Measurements from ENCODE around the gene CSTPP1.
"Not testable (repeated sequence)": the region's sequence is repeated elsewhere in the genome, so short reads cannot be mapped to it uniquely, and the experiment has no call there.

CSTPP1 gene

DNA sequence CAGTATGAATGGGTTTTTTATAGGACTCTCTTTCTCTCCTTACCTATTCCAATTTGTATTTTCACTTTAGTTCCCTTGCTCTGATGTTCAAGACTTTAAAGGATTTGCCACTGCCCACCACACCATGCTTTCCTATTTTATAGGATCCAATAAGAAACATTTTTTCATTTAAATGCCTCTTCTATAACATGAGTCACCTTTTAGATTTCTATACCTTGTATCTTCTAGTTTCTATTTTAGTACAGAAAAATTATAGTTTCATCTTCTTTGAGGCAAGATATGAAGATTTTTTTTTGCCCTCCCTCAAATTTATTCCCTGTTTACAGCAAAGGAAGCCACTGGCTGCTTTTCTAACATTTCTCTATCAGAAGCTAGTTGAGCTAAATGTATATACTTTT, 163.4 kb downstream of the CSTPP1 start:
- no peak for DNase-seq (ENCODE audit: low read depth)

GRCh38 chr11:47101406-47101805, 164.8 kb downstream of the CSTPP1 start:
- no peak for DNase-seq (ENCODE audit: low read depth)

GRCh38 chr11:47104261-47104950, 167.8 kb downstream of the CSTPP1 start:
- DNase-seq (ENCODE audit: low read depth): peak; percentile 81

DNA sequence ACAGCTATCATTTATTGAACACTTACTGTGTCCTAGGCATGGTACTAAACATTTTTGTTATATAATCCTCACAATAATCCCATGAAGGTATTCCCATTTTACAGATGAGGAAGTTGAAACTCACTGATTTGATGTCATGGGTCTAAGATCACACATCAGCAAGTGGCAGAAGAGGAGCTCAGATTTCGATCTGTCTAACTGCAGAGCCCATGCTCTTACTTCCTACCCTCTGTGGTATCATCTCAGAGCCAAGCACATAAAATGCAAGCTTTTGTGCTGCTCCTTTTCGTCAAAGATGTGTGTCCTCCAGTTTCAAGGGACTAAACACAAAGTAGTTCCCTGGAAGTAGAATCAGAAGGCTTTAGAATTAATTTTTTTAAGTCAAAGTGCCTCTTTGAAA, 169.0 kb downstream of the CSTPP1 start:
- DNase-seq (ENCODE audit: low read depth): no peak

DNA sequence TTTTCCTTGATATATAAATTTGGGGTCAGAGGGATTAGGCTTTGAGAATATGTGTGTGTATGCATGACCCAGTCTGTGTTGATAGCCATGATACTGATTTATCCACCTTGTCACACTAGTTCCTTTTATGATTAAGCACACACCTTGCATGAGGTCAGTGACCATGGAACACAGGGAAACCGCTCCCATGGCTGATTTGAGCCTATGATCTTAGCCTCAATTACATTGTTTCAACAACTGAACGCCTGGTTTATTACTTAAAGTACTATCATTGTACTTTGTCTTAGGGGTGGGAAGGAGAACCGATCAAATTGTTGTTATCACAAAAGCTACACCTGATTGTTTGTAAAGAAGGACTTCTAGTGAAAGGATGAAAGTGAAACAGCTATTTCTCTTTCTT, 169.4 kb downstream of the CSTPP1 start:
- DNase-seq (ENCODE audit: low read depth): no peak

DNA sequence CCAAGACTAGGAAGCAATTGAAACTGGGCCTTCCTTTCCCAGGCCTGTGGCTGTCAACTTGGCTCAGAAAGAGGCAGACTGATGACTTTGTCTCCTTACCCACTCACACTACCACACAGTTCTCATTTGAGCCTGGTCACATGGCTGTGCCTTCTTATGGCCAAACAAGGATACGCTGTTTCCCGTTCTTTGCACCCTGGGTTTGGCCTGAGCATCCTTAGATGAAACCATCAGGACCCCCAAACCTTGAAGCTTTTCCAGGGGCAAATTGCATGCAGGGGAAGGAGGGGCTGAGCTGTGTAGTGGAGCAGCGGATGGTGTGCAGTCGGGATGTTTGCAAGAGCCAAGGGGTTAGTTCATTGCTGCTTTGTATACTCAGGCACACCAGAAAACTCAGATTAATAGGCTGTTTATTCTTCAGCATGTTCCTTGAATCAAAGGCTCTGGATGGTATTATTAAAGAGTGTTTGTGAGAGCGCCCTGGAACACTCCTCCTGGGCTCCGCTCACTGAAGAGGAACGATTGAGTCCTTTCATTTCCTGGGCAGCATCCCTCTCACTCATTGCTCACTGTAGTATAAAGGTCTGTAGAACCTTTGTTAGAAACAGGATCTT, 170.3 kb downstream of the CSTPP1 start:
- no peak for DNase-seq (ENCODE audit: low read depth)

DNA sequence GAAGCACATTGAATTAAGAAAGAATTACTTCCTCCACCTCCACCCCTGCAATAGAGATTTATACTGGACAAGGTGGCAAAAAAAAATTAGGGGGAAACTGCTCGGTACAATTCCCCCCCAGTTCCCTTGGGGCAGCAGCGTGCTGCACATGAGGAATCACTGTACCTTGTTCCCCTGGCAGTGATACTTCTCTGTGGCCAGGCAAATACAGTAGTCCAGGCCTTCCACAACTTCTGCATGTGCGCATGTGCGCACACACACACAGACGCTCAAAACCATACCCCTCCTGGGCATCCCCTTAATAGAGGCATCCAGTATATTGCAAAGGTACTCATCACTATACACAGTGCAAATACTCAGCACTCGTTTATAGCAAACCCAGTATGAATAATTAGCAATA, 171.2 kb downstream of the CSTPP1 start:
- no peak for DNase-seq (ENCODE audit: low read depth)

GRCh38 chr11:47108214-47108613, 171.7 kb downstream of the CSTPP1 start:
- DNase-seq (ENCODE audit: low read depth): no peak

- peak; percentile 8 for DNase-seq (ENCODE audit: low read depth)
These were observed 172.6 kb downstream of the CSTPP1 start for GRCh38 chr11:47109051-47109726.

DNA sequence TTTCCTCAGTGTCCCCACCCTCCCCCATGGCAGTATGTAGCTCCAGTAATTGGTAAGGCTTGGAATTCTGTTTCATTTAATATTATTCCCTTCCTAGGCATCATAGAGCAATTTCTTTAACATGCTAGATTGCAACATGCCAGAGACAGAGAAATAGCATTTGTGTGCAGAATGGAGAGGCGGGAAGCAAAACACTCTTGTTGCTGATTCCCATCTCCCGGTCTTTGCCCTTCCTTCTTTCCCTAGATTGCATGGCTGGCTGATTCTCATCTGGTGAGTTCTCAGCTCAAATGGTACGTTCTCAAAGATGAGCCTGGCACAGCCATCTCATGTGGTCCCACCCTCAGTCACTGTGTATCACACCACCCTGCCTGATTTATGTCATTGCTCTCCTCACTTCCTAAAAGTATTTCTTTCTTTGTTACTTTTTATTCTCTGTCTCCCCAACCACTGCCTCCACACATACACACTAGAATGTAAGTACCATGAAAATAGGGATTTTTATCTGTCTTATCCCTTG, 173.2 kb downstream of the CSTPP1 start:
- DNase-seq (ENCODE audit: low read depth): no peak

DNA sequence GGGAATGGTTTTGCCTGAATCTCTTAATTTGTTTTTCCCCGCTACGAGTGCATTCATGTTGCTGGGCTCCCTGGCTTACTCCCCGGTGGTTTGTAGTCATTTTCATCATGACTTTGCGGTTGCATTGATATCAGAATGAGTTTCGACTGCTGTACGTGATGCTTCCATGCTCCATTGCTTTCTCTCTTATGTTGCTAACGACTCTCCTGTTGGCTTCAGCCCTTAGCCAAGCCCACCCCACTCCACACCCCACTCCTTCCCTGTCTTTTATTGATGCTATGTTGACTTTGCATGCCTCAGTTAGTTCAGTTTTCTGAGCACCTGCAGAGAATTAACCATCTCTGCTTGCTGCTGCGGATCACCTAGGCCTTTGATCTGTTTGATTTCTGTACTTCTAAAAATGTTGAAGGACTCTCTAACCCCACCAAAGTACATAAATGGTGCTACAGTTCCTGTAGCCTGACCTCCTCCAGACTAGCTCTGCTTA, 174.8 kb downstream of the CSTPP1 start:
- DNase-seq (ENCODE audit: low read depth): no peak

DNA sequence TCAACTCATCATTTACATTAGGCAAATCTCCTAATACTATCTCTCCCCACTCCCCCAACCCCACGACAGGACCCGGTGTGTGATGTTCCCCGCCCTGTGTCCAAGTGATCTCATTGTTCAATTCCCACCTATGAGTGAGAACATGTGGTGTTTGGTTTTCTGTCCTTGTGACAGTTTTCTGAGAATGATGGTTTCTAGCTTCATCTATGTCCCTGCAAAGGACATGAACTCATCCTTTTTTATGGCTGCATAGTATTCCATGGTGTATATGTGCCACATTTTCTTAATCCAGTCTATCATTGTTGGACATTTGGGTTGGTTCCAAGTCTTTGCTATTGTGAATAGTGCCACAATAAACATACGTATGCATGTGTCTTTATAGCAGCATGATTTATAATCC, 176.4 kb downstream of the CSTPP1 start:
- not testable (repeated sequence) for DNase-seq (ENCODE audit: low read depth)

DNA sequence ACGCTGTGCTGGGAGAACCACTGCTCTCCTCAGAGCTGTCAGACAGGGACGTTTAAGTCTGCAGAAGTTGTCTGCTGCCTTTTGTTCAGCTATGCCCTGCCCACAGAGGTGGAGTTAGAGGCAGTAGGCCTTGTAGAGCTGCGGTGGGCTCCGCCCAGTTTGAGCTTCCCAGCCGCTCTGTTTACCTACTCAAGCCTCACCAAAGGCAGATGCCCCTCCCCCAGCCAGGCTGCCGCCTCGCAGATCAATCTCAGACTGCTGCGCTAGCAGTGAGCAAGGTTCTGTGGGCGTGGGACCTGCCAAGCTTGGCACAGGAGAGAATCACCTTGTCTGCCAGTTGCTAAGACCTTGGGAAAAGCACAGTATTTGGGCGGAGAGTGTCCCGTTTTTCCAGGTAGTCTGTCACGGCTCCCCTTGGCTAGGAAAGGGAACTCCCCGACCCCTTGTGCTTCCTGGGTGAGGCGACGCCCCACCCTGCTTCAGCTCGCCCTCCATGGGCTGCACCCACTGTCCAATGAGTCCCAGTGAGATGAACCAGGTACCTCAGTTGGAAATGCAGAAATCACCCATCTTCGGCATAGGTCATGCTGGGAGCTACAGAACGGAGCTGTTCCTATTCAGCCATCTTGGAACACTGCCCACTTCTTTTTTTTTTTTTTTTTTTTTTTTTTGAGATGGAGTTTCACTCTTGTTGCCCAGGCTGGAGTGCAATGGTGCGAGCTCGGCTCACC, 182.6 kb downstream of the CSTPP1 start:
- not testable (repeated sequence) for DNase-seq (ENCODE audit: low read depth)

- DNase-seq (ENCODE audit: low read depth): no peak
These were observed 184.5 kb downstream of the CSTPP1 start for GRCh38 chr11:47121056-47121455.

DNA sequence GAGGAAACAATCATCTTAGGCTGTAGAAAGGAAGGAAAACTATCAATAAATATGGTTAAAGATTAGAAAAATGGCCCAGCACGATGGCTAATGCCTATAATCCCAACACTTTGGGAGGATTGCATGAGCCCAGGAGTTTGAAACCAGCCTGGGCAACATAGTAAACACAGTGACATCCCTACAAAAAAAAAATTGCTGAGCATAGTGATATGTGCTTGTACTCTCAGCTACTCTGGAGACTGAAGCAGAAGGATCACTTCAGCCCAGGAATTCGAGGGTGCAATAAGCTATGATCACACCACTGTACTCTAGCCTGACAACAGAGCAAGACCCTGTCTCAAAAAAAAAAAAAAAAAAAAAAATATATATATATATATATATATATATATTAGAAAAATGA, 185.2 kb downstream of the CSTPP1 start:
- DNase-seq (ENCODE audit: low read depth): no peak

DNA sequence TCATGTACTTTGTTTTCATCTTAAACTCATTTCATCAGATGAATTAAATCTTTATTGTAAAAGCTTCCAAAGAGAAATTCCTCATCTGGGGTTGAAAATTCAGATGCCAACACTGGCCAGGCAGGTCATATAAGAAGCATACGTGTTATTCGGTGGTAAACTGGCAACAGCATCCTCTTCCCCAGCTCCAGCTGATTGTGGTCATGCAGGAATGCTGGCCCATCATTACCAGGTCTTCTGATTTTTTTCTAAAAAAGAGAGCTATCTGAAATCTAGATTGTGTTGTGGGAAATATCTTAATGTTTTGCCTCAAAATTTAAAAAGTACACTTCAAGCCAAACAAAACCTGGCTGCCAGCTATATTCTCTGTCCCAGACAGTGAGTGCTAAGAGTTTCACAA, 186.5 kb downstream of the CSTPP1 start:
- DNase-seq (ENCODE audit: low read depth): peak; percentile 39

- peak; percentile 72 for DNase-seq (ENCODE audit: low read depth)
These were observed 188.1 kb downstream of the CSTPP1 start for GRCh38 chr11:47124675-47125074.

DNA sequence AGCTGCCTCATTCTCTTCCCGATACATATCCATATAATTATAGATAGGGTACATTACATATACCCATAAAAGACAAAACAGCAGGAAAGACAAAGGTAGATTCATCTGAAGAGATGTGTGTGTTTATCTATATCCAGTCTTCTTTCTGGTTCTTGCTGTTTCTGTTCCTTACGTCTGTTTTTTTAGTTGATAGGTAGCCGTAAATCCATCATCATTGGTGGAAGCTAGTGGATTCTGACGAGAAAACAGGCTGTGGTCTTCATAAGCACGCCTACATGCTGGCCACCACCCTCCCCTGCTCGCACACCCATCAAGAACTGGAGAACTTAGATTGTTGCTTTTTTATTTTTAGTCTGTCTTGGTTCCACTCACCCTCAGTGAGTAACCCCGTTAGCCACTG, 188.5 kb downstream of the CSTPP1 start:
- DNase-seq (ENCODE audit: low read depth): no peak

GRCh38 chr11:47127213-47127612, 190.7 kb downstream of the CSTPP1 start:
- no peak for DNase-seq (ENCODE audit: low read depth)

- no peak for DNase-seq (ENCODE audit: low read depth)
These were observed 194.0 kb downstream of the CSTPP1 start for GRCh38 chr11:47130543-47130942.

DNA sequence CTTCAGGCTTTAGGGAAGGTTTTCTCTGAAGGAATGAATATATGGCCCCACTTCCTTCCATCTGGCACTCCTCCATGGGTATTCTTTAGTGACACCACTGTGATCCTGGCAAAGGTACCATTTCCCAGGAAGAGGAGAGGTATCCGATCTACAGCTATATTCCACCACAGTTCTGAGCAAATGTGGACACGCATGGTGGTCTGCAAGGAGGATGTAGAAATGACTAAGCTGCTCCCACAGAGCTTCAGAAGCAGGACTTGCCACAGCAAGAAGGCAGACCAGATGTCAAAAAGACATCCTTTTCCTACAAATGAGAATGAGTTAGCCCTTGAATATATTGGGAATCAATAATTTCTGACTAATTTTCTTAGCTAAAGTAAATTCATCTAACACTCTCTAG, 194.6 kb downstream of the CSTPP1 start:
- no peak for DNase-seq (ENCODE audit: low read depth)

GRCh38 chr11:47132490-47132889, 195.9 kb downstream of the CSTPP1 start:
- no peak for DNase-seq (ENCODE audit: low read depth)

Measured in EH (cell line).